Activated CD8-positive, alpha-beta memory T cell treated with anti-CD3 and anti-CD28 coated beads for 36 hours (primary cell): ENCODE results near the gene FOXI2. TPM values are rescaled to one million over a fixed set of nuclear protein-coding genes. Genes with fewer than 3 reads are reported as not detected.

Experiments used
- CTCF ChIA-PET: fragments of 350-600 bp; sonication (Branson Sonifier 250); formaldehyde crosslinking; loops from one replicate; lab custom pipeline; 2021; ENCODE audit warnings: antibody characterized with exemption; lab: Charles Lee
- POLR2A ChIA-PET: fragments of 350-600 bp; sonication (Branson Sonifier 250); formaldehyde crosslinking; loops from one replicate; lab custom pipeline; 2021; ENCODE audit warnings: antibody characterized with exemption; lab: Charles Lee
- total RNA-seq, 2 experiments: library from RNA; stranded (reverse); gene quantifications; one replicate each; pipeline ENCODE4 v1.2.3, GENCODE V29; 2021

Gene FOXI2
- total RNA-seq, 2 experiments from 2014 or later: not detected

GRCh38 chr10:127738512-127739424 lies 1.8 kb downstream of the FOXI2 start:
- ChIA-PET CTCF (no interaction called here), POLR2A (no interaction called here)

GRCh38 chr10:127739908-127740307 lies 2.9 kb downstream of the FOXI2 start:
- CTCF ChIA-PET: no interaction called here
- POLR2A ChIA-PET: no interaction called here

GRCh38 chr10:127740596-127740995 lies 3.6 kb downstream of the FOXI2 start:
- CTCF ChIA-PET: no interaction called here
- POLR2A ChIA-PET: no interaction called here

- ChIA-PET POLR2A (no interaction called here), CTCF (no interaction called here)
Observed at GRCh38 chr10:127743205-127743604, 6.2 kb downstream of the FOXI2 start.

- ChIA-PET POLR2A (no interaction called here), CTCF (no interaction called here)
Observed at GRCh38 chr10:127744956-127745355, 8.0 kb downstream of the FOXI2 start.

GRCh38 chr10:127745861-127746260 lies 8.9 kb downstream of the FOXI2 start:
- CTCF ChIA-PET: no interaction called here
- POLR2A ChIA-PET: no interaction called here

GRCh38 chr10:127755753-127756152 lies 18.8 kb downstream of the FOXI2 start:
- POLR2A ChIA-PET: no interaction called here
- CTCF ChIA-PET: no interaction called here

- ChIA-PET CTCF (no interaction called here), POLR2A (no interaction called here)
Observed at GRCh38 chr10:127756264-127756663, 19.3 kb downstream of the FOXI2 start.

- POLR2A ChIA-PET: no interaction called here
- CTCF ChIA-PET: no interaction called here
Observed at GRCh38 chr10:127757033-127757432, 20.0 kb downstream of the FOXI2 start.

- CTCF ChIA-PET: no interaction called here
- POLR2A ChIA-PET: no interaction called here
Observed at GRCh38 chr10:127759276-127759675, 22.3 kb downstream of the FOXI2 start.

- POLR2A ChIA-PET: no interaction called here
- CTCF ChIA-PET: no interaction called here
Observed at GRCh38 chr10:127762925-127763324, 25.9 kb downstream of the FOXI2 start.

GRCh38 chr10:127774766-127775559 lies 38.0 kb downstream of the FOXI2 start:
- POLR2A ChIA-PET: no interaction called here
- CTCF ChIA-PET: no interaction called here

GRCh38 chr10:127776816-127777215 lies 39.8 kb downstream of the FOXI2 start:
- ChIA-PET CTCF (no interaction called here), POLR2A (no interaction called here)

GRCh38 chr10:127781412-127781811 lies 44.4 kb downstream of the FOXI2 start:
- ChIA-PET CTCF (no interaction called here), POLR2A (no interaction called here)

- POLR2A ChIA-PET: no interaction called here
Observed at GRCh38 chr10:127787873-127788272, 50.9 kb downstream of the FOXI2 start.

GRCh38 chr10:127790066-127790624 lies 53.2 kb downstream of the FOXI2 start:
- POLR2A ChIA-PET: no interaction called here

More at GRCh38 chr10:127787873-127788272, 50.9 kb downstream of the FOXI2 start:
- CTCF ChIA-PET: no interaction called here

More at GRCh38 chr10:127790066-127790624, 53.2 kb downstream of the FOXI2 start:
- CTCF ChIA-PET: no interaction called here
